SU-DHL-6 (cell line): ENCODE data around the gene TNFRSF11A.

Experiments used
- H2AFZ ChIP-seq: fragments of 200-600 bp; sonication (generic); 2 replicates; pipeline ENCODE4 v1.6.1; 2014; ENCODE audit warnings: low read depth, mild to moderate bottlenecking, moderate library complexity, mixed read lengths, antibody characterized with exemption, low read length; ENCODE audit not compliant: severe bottlenecking
- H3F3A ChIP-seq: fragments of 200-600 bp; shearing (Covaris generic); 2 replicates; pipeline ENCODE4 v1.6.0; 2016; ENCODE audit warnings: antibody characterized with exemption, mild to moderate bottlenecking; ENCODE audit not compliant: insufficient read depth
- H3K27ac ChIP-seq: fragments of 200-600 bp; sonication (generic); 2 replicates; pipeline ENCODE4 v1.5.1; 2016; ENCODE audit warnings: low read depth, mild to moderate bottlenecking, low read length, moderate library complexity, mixed read lengths
- H3K27me3 ChIP-seq: fragments of 200-600 bp; sonication (generic), shearing (Covaris generic); 2 replicates; pipeline ENCODE4 v1.6.0; 2014; ENCODE audit warnings: mild to moderate bottlenecking, low read length
- H3K36me3 ChIP-seq: fragments of 200-600 bp; sonication (generic); 2 replicates; pipeline ENCODE4 v1.6.1; 2014; ENCODE audit warnings: mild to moderate bottlenecking, low read length, mixed read lengths
- H3K4me2 ChIP-seq: fragments of 300-600, 200-600 bp; shearing (Covaris generic), sonication (generic); 2 replicates; pipeline ENCODE4 v1.6.0; 2014; ENCODE audit warnings: low read length, low read depth, mild to moderate bottlenecking; ENCODE audit not compliant: poor library complexity, severe bottlenecking
- H3K4me3 ChIP-seq: fragments of 200-600 bp; sonication (generic); 2 replicates; pipeline ENCODE4 v1.5.1; 2014; ENCODE audit warnings: antibody characterized with exemption, low read length, mild to moderate bottlenecking, mixed read lengths; ENCODE audit not compliant: insufficient read depth, poor library complexity, severe bottlenecking
- H3K79me2 ChIP-seq: fragments of 200-600 bp; sonication (generic); 2 replicates; pipeline ENCODE4 v1.6.1; 2014; ENCODE audit warnings: mild to moderate bottlenecking, low read length, moderate library complexity; ENCODE audit not compliant: insufficient read depth
- H3K9ac ChIP-seq: fragments of 200-600 bp; sonication (generic); 2 replicates; pipeline ENCODE4 v1.7.0; 2014; ENCODE audit warnings: mild to moderate bottlenecking, low read length
- H3K9me2 ChIP-seq: fragments of 200-600 bp; sonication (generic); replicated peaks from 2 replicates; pipeline ENCODE4 v1.6.1; 2014; ENCODE audit warnings: low read length; ENCODE audit not compliant: insufficient read depth
- H3K9me3 ChIP-seq: fragments of 200-600 bp; sonication (generic); 2 replicates; pipeline ENCODE4 v1.6.1; 2014; ENCODE audit warnings: low read length, mixed read lengths; ENCODE audit not compliant: insufficient read depth
- H4K20me1 ChIP-seq: fragments of 200-600 bp; sonication (generic); 2 replicates; pipeline ENCODE4 v1.6.1; 2014; ENCODE audit warnings: low read depth, mild to moderate bottlenecking, antibody characterized with exemption, low read length, moderate library complexity, mixed read lengths
- CTCF ChIP-seq: fragments of 200-600 bp; sonication (generic); IDR thresholded peaks from one replicate; pipeline ENCODE4 v1.5.1; 2017; ENCODE audit warnings: antibody characterized with exemption, mild to moderate bottlenecking, low read length, moderate library complexity; ENCODE audit not compliant: insufficient read depth, poor library complexity, severe bottlenecking
- EZH2phosphoT487 ChIP-seq: fragments of 200-600 bp; sonication (generic), shearing (Covaris generic); conservative IDR thresholded peaks from 2 replicates; pipeline ENCODE4 v1.6.1; 2018; ENCODE audit warnings: mild to moderate bottlenecking, antibody characterized with exemption, low read length, moderate library complexity, mixed read lengths

Gene TNFRSF11A

GRCh38 chr18:62387257-62387656, 62.1 kb downstream of the TNFRSF11A start:
- H3K79me2 ChIP-seq = no peaks in the 10 kb centered on the region
- no peaks in the 10 kb centered on the region for H4K20me1 ChIP-seq
- no peak overlapping the region for H3K4me3 ChIP-seq
- H3K9me3 ChIP-seq = no peaks in the 10 kb centered on the region
- no peak for TF ChIP-seq CTCF
- no peak for TF ChIP-seq EZH2phosphoT487
- H3K9ac ChIP-seq = no peak overlapping the region
- no peaks in the 10 kb centered on the region for H3K9me2 ChIP-seq
- no peaks in the 10 kb centered on the region for H3K36me3 ChIP-seq
- H3K4me2 ChIP-seq = no peak overlapping the region
- H3K27me3 ChIP-seq = no peaks in the 10 kb centered on the region
- no peaks in the 10 kb centered on the region for H3F3A ChIP-seq
- H2AFZ ChIP-seq = no peak overlapping the region
- no peak overlapping the region for H3K27ac ChIP-seq

- Histone ChIP-seq H3K27ac (no peak overlapping the region), H3K27me3 (no peaks in the 10 kb centered on the region), H3K9ac (no peak overlapping the region), H3K36me3 (no peaks in the 10 kb centered on the region), H4K20me1 (no peaks in the 10 kb centered on the region), H3K79me2 (no peaks in the 10 kb centered on the region), H3K4me2 (no peak overlapping the region), H3K9me2 (no peaks in the 10 kb centered on the region), H3F3A (no peaks in the 10 kb centered on the region), H3K4me3 (no peak overlapping the region), H3K9me3 (no peaks in the 10 kb centered on the region), H2AFZ (no peak overlapping the region)
- TF ChIP-seq CTCF (no peak), EZH2phosphoT487 (no peak)
Measured at GRCh38 chr18:62388855-62389760, 64.0 kb downstream of the TNFRSF11A start.

- Histone ChIP-seq H3K9me3 (no peaks in the 10 kb centered on the region), H3F3A (no peaks in the 10 kb centered on the region), H3K4me2 (no peak overlapping the region), H3K36me3 (no peaks in the 10 kb centered on the region), H3K27ac (no peak overlapping the region), H3K4me3 (no peak overlapping the region), H4K20me1 (no peaks in the 10 kb centered on the region), H3K27me3 (no peaks in the 10 kb centered on the region), H3K79me2 (no peaks in the 10 kb centered on the region), H3K9ac (no peak overlapping the region), H2AFZ (no peak overlapping the region), H3K9me2 (no peaks in the 10 kb centered on the region)
- TF ChIP-seq CTCF (no peak), EZH2phosphoT487 (no peak)
Measured at GRCh38 chr18:62389761-62390481, 64.8 kb downstream of the TNFRSF11A start.
